HG03066 (cell line): ENCODE data around the gene FTCD.
"Not testable (repeated sequence)": the region's sequence is repeated elsewhere in the genome, so short reads cannot be mapped to it uniquely, and the experiment has no call there.

Source experiments
- ATAC-seq: cut with Tn5 transposase; IDR thresholded peaks from one replicate; pipeline ENCODE4 v1.9.1; 2021; ENCODE audit warnings: low read depth; ENCODE audit not compliant: unreplicated experiment

FTCD gene

GRCh38 chr21:46171996-46172862, 16.9 kb upstream of the FTCD start:
- no peak for ATAC-seq

- no peak for ATAC-seq
Observed at GRCh38 chr21:46171585-46171984, 16.2 kb upstream of the FTCD start.

GRCh38 chr21:46170436-46171193, 15.2 kb upstream of the FTCD start:
- ATAC-seq, result not testable (repeated sequence)

- no peak for ATAC-seq
Observed at GRCh38 chr21:46168659-46169386, 13.4 kb upstream of the FTCD start.

GRCh38 chr21:46168238-46168637, 12.9 kb upstream of the FTCD start:
- no peak for ATAC-seq

GRCh38 chr21:46165098-46165497, 9.7 kb upstream of the FTCD start:
- ATAC-seq, result no peak

- ATAC-seq, result no peak
Observed at GRCh38 chr21:46163380-46163779, 8.0 kb upstream of the FTCD start.

- no peak for ATAC-seq
Observed at GRCh38 chr21:46161633-46162592, 6.5 kb upstream of the FTCD start.

GRCh38 chr21:46160907-46161632, 5.7 kb upstream of the FTCD start:
- ATAC-seq, result no peak

- ATAC-seq, result no peak
Observed at GRCh38 chr21:46160657-46160906, 5.2 kb upstream of the FTCD start.

GRCh38 chr21:46159841-46160656, 4.7 kb upstream of the FTCD start:
- no peak for ATAC-seq

GRCh38 chr21:46159390-46159789, 4.0 kb upstream of the FTCD start:
- ATAC-seq, result no peak

GRCh38 chr21:46158666-46159300, 3.4 kb upstream of the FTCD start:
- no peak for ATAC-seq

GRCh38 chr21:46157987-46158451, 2.6 kb upstream of the FTCD start:
- no peak for ATAC-seq

GRCh38 chr21:46157396-46157986, 2.1 kb upstream of the FTCD start:
- no peak for ATAC-seq

GRCh38 chr21:46156678-46157077, 1.3 kb upstream of the FTCD start:
- ATAC-seq, result no peak

- no peak for ATAC-seq
Observed at GRCh38 chr21:46156378-46156645, 933 bp upstream of the FTCD start.

- no peak for ATAC-seq
Observed at GRCh38 chr21:46154955-46155513, 345 bp downstream of the FTCD start.
